Stimulated activated CD4-positive, alpha-beta T cell treated with anti-CD3 and anti-CD28 coated beads, Interleukin-12 subunit alpha, Interleukin-12 subunit beta, amount 100 ng/mL, for 24 hours (primary cell): ENCODE measurements around the gene CAPN15.

Experiments
- DNase-seq, 2 experiments: peaks; one replicate each; pipeline ENCODE4 v3.0.0-alpha.2; 2020; ENCODE audit warnings: low read depth in 2 of 2

The CAPN15 gene

DNA sequence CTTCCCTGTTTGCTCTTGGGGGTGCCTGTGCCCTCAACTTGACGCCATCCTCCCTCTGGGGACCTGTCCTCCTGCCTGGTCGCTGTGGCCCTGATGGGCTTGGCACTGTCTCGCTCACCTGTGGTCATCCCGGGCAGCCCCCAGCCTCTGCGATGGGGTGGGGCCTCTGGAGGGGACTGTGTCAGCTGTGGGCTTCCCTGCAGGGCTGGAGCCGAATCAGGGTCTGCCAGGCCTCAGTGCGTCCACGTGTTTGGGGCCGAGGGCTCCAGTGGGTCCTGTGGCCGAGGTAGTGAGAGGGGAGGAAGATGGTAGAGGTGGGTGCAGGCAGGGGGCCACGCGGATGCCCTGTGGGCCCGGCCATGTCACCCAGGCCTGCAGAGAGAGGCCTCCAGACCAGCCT is 50.3 kb downstream of the CAPN15 start:
- no peak for DNase-seq

DNA sequence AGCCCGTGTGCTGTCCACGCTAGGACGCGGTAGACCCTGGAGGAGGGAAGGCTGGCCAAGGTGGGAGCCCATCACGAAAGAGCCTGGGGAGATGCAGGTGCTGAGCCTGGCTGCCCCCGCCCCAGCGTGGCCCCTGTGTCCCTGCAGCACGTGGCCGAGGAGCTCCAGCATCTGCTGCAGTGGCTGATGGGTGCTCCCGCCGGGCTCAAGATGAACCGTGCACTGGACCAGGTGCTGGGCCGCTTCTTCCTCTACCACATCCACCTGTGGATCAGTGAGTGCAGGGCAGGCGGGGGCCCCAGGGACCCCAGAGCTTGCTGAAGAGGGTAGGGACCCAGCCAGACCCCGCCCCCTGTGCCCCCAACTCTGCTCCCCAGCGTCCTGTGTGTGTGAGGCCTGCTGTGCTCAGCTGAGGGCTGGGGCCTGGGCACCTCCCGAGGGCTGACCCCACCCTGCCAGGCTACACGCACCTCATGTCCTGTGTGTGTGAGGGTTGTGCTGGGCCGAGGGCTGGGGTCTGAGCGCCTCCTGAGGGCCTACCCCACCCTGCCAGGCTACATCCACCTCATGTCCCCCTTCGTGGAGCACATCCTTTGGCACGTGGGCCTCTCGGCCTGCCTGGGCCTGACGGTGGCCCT is 50.8 kb downstream of the CAPN15 start:
- no peak for DNase-seq

DNA sequence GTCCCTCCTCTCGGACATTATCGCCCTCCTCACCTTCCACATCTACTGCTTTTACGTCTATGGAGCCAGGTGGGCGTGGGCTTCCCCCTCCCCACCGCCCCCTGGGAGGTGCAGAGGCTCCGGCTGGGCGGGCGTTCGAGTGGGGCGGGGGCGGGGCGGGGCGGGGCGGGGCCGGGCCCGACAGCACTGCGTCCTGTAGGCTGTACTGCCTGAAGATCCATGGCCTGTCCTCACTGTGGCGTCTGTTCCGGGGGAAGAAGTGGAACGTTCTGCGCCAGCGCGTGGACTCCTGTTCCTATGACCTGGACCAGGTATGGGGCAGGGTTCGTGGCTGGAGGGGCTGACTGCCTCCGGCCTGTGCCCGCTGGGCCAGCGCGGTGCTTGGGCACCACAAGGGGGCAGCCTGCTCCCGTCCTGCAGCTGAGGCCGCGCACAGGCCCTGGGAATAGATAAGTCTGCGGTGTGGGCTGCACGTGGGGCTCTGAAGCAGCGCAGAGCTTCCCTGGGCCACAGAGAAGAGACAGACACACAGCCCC is 51.4 kb downstream of the CAPN15 start:
- DNase-seq = peak; percentile 43 to 60

- DNase-seq = no peak
Measured at GRCh38 chr16:580141-580945, 52.8 kb downstream of the CAPN15 start.

DNA sequence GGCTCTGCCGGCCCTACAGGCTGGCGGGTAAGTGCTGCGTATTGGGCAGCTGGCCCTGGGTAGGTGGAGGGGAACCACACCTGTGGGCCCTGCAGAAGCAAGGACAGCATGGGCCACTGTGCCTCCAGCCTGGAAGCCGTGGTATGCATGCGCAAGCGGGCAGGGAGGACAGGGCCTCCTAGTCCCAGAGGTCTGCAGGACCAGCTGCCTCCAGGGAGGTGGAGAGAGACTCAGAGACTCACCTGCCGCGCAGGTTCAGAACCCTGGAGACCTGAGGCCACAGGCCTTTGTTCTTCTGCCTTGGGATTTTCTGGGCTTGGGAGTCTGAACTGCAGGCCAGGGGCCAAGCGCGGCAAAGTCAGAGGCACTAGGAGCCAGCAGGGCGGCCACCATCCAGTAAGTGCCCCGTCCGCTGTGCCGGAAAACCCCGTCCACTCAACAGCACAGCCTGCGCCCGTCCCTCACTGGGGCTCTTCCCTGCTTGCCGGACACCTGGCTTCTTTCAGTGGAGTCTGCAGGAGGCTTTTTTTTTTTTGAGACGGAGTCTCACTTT is 53.5 kb downstream of the CAPN15 start:
- no peak for DNase-seq

DNA sequence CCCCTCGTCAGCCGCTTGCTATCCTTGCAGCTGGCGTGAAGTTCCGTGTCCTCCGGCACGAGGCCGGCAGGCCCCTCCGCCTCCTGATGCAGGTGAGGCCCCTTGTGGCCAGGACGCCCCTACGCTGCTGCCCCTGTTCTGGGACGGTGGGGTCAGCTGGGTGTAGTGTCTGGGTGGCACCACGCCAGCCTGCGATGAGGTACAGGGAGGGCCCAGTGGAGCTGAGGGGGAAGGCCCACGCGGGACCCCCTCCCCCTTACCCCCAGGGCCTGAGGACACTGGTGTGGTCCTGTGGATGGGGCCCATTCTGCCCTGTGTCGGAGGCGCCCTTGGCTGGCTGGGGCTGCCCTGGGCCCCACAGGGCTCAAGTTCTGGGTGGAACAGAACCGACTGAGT is 54.7 kb downstream of the CAPN15 start:
- no peak for DNase-seq

GRCh38 chr16:582614-583331 is 55.3 kb downstream of the CAPN15 start:
- DNase-seq = no peak

- no peak for DNase-seq
Measured at GRCh38 chr16:583470-583814, 55.9 kb downstream of the CAPN15 start.

DNA sequence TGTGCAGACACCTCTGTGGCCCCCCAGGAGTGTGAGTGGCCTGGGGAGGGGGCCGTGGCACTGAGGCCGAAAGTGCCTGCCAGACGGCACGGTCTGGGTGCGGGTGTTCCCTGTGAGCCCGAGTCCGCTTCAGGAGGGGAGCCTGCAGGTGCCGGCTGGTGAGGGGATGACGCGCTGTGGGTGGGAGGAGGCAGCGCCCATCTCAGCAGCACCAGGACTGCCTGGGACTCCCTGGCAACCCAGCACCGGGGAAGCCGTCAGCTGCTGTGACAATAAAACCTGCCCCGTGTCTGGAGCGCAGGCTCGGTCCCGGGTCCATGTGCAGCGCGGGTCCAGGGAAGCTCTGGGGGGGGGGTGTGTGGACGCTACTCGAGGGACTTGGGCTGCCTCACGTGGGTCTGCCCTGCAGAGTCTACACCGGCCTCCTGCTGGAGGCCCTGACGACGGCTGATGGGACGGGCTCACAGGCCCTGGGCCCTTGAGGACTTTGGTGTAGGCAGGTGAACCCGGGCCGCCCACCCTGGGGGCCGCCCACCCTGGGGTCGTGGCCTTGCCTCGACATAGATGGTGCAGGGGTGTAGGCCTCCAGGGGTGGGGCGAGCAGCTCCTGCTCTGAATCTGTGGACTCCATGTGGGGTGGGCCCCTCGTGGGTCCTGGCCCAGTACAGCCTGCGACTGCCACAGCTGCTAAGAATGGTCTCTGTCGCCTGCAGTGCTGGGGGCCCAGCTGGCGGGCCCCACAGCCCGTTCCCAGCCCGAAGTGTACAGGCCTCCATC is 56.5 kb downstream of the CAPN15 start:
- no peak for DNase-seq

DNA sequence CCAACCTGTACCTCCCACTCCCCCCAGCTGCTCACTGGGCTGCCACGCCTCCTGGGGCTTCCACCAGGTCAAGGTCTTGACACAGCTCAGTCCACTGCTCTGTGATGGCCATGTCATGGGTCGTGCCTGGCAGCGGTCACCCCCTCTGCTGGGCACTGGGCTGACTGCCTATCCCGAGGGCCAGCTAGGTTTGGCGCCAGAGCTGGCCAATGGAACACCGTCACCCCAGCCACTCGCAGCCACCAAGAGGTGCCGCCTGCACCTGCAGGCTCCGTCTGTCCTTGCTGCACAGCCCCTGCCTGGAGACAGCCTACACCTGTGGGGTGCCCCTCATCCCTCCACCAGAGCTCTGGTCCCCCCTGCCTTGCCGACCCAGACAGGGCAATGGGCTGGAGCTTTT is 57.8 kb downstream of the CAPN15 start:
- DNase-seq = no peak

- DNase-seq = no peak
Measured at GRCh38 chr16:586047-586644, 58.6 kb downstream of the CAPN15 start.

DNA sequence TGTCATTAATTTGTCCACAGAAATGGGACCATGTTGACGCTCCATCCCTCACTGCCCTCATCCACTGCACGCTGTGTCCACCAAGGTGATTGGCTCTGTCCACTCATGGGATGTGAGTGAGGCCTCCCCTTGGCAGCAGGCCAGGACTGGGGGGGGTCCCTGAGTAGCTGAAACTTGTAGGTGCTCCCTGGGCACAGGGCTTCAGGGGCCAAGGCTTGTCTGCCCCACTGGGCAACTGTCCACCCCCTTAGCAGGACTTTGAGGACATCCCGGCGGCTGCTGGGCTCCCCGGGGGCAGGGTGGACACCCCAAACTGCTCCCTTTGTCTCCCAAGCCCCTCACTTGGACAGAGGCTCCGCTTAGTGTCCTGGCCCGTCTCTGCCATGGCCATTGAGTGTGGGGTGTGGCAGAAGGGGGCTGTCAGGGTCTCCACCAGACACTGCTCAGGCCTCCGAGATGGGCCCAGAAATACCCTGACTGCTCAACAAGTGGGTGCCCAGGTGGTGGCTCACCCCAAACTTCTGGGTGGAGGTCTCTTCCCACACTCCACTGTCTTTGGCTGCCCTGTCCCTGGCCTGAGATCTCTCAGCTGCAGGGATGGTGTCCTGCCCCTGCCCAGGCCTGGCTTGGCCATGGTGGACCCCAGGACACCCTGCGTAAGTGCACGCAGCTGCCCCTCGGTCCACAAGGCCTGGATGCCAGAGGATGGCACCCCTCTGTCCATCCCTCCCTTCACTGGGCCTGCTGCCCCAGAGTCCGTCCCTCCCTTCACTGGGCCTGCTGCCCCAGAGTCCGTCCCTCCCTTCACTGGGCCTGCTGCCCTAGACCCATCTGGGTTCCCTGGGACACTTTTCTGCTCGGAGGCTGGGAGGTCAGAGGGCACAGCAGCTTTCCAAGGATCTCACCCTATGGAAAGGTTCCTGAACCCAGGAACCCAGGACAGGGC is 59.4 kb downstream of the CAPN15 start:
- DNase-seq = no peak

DNA sequence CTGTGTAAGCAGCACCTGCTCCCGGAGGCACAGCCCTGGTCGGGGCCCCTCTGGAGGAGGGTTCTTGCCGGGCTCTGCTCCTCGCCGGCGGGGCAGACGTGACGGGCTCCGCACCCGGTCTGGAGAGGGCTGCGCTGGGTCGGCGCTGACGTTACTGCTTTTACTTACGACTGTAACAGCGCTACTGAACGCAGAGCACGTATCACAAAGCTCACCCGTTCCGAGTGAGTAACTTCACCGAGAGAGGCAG is 61.1 kb downstream of the CAPN15 start:
- DNase-seq = peak in 1 of 2 experiments; percentile 46

- peak; percentile 95 to 98 for DNase-seq
Measured at GRCh38 chr16:588889-589657, 61.6 kb downstream of the CAPN15 start.

DNA sequence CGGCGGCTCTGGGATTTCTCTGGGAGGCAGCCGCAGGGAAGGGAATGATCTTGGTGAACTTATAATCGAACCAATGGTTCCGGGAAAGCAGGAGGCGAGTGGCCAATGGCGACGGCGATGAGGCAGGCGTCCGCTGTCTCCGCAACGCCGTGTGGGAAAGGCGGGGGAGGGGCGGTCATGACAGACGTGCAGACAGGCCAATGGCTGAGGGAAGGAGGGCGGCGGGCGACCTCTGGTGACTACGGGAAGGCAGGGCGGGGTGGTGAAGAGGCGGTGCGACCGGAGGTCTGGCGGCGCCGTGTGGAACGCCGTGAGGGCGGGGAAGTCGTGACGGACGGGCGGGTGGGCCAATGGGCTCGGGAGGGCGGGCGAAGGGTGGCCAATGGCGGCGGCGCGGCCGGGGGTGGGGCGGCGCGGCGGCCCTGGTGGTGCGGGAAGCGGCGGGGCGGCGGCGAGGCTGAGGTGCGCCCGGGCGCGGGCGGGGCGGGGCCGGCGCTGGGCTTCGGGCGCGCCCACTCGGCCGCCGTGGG is 62.2 kb downstream of the CAPN15 start, which contains the start of gene RAB40C:
RAB40C (plus strand) TSS at position 409 of the 530 bp plus-strand sequence. CDS start 226 bp downstream, outside the sequence.
- DNase-seq = peak; percentile 98 to 99

DNA sequence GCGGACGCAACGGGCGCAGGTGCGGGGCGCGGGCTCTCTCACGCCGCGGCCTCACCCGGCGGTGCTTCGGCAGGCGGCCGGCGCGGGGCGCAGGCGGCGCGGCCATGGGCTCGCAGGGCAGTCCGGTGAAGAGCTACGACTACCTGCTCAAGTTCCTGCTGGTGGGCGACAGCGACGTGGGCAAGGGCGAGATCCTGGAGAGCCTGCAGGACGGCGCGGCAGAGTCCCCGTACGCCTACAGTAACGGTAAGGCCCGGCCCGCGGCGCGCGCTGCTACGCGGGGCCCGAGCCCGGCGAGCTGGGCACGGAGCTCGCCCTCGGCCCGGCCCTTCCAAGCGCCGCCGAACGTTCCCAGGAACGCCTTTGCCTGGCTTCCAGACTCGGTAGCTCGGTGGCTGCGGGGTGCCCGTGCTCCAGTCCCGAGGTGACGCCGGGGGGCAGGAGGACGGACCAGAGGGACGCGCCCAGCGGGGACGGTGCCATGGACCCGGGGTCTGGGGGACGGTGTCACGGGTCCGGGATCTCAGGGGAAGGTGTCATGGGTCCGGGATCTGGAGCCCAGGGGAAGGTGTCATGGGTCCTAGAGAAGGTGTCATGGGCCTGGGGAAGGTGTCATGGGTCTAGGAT is 62.8 kb downstream of the CAPN15 start:
- DNase-seq = no peak

DNA sequence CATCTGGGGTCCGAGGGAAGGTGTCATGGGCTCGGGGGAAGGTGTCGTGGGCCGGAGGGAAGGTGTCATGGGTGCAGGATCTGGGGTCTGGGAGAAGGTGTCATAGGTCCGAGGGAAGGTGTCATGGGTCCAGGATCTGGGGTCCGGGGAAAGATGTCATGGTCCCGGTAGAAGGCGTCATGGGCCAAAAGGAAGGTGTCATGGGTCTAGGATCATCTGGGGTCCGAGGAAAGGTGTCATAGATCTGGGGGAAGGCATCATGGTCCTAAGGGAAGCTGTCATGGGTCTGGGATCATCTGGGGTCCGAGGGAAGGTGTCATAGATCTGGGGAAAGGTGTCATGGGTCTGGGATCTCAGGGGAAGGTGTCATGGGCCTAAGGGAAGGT is 63.3 kb downstream of the CAPN15 start:
- no peak for DNase-seq

DNA sequence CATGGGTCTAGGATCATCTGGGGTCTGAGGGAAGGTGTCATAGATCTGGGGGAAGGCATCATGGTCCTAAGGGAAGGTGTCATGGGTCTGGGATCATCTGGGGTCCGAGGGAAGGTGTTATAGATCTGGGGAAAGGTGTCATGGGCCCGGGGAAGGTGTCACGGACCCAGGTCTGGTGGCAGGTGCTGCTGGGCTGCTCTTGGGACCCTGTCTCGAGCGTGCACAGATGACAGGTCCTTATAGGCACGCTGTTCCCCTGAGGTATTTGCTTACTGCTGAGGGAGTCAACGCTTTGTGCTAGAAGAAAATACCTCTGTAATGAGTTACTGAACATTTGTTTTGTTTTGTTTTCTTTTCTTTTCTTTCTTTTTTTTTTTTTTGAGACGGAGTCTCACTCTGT is 63.7 kb downstream of the CAPN15 start:
- no peak for DNase-seq
